Measurements from ENCODE around the gene BANP. TPM values are rescaled to one million over a fixed set of nuclear protein-coding genes. Genes with fewer than 3 reads are reported as not detected.
"Not testable (repeated sequence)": the region's sequence is repeated elsewhere in the genome, so short reads cannot be mapped to it uniquely, and the experiment has no call there.

The BANP gene
- total RNA-seq, 6 experiments from 2014 or later, result 15.6 to 19.0 (median 16.2) TPM

DNA sequence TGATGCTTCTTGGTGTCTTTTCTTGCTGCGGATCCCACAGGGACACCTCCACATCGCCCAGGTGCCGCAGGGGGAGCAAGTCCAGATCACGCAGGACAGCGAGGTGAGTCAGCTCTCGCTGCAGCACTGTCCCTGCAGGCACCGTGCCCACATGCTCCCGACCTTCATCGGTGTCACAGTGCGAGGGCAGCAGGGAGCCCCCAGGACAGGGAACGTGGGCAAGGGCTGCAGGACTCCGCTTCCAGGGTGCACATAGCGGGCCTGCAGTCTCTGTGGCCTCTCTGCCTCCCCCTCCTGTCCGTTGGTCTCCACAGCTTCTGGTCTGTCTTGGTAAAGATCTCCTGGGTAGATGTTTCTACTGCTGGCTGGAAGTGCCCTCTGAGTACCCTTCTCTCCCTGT, 84.1 kb downstream of the BANP start:
- Mint-ChIP-seq H3K36me3 (ENCODE audit: low read depth) (no peaks in the 10 kb centered on the region; the same call in 1 of the 2 replicates), H3K4me1 (ENCODE audit: low read depth) (no peaks in the 10 kb centered on the region), H3K27me3 (ENCODE audit: insufficient read depth) (0 out of 2 replicates have a peak, but pooled peaks cover 1% of the 10 kb centered on the region), H3K27ac (no peak overlapping the region), H3K9me3 (no peaks in the 10 kb centered on the region), H3K4me3 (no peak overlapping the region)
- DNase-seq, result no peak
- TF ChIP-seq, protein P1, sequence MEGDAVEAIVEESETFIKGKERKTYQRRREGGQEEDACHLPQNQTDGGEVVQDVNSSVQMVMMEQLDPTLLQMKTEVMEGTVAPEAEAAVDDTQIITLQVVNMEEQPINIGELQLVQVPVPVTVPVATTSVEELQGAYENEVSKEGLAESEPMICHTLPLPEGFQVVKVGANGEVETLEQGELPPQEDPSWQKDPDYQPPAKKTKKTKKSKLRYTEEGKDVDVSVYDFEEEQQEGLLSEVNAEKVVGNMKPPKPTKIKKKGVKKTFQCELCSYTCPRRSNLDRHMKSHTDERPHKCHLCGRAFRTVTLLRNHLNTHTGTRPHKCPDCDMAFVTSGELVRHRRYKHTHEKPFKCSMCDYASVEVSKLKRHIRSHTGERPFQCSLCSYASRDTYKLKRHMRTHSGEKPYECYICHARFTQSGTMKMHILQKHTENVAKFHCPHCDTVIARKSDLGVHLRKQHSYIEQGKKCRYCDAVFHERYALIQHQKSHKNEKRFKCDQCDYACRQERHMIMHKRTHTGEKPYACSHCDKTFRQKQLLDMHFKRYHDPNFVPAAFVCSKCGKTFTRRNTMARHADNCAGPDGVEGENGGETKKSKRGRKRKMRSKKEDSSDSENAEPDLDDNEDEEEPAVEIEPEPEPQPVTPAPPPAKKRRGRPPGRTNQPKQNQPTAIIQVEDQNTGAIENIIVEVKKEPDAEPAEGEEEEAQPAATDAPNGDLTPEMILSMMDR (IDR thresholded peaks at IDR 0.05), result no peak

DNA sequence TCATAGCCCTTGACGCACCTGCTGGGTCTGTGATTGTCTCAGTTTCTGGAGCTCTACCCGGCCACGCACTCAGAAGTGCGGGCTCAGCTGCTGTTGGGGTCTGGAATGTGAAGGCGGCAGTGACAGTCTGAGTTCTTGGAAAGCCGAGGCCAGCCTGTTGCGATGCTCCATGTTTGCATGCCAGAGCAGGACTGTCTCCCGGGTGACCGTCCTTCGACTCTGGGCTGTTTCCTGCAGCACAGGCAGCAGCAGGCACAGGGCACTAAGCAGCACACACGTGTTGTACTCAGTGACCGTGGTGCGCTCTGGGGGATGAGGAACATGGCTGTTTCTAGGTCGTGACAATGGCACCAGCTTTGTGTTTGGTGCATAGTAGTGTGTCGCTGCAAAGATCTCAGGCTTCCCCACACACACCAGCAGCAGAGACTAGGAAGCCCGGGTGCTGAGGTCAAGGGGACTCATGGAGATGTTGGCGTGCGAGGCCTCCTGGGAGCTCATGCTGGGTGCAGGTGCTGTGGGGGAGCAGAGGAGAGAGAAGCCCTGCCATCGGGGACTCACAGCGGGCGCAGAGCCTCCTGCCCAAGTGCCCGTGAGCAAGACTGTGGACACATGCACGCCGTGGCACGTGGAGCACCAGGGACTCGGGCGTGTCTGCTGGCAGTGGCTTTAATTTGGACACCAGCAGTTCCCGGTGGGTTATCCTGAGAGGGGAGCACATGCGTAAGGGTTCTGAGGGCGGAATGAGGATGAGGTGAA, 84.8 kb downstream of the BANP start:
- H3K27ac Mint-ChIP-seq; H3K27me3 Mint-ChIP-seq (ENCODE audit: insufficient read depth); H3K4me1 Mint-ChIP-seq (ENCODE audit: low read depth); H3K36me3 Mint-ChIP-seq (ENCODE audit: low read depth); H3K4me3 Mint-ChIP-seq; DNase-seq; H3K9me3 Mint-ChIP-seq: not testable (repeated sequence)

DNA sequence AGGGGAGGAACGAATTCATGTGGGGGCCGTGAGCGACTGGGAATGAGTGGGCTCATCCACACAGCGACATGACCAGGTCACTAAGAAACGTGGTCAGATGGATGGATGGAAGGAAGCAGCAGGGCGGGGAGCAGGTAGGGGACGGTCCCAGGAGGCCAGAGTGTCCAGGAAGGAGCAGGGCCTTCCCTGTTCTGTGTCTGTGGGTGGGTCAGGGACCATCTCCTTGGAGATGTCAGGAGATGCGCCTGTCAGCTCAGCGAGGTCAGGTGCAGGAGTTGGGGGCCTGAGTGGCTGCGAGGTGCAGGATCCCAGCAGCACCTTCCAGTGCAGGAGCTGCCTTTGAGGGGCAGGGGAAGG, 85.4 kb downstream of the BANP start:
- not testable (repeated sequence) for H3K9me3 Mint-ChIP-seq; H3K27ac Mint-ChIP-seq; H3K4me3 Mint-ChIP-seq; H3K36me3 Mint-ChIP-seq (ENCODE audit: low read depth); H3K27me3 Mint-ChIP-seq (ENCODE audit: insufficient read depth); DNase-seq; H3K4me1 Mint-ChIP-seq (ENCODE audit: low read depth)

DNA sequence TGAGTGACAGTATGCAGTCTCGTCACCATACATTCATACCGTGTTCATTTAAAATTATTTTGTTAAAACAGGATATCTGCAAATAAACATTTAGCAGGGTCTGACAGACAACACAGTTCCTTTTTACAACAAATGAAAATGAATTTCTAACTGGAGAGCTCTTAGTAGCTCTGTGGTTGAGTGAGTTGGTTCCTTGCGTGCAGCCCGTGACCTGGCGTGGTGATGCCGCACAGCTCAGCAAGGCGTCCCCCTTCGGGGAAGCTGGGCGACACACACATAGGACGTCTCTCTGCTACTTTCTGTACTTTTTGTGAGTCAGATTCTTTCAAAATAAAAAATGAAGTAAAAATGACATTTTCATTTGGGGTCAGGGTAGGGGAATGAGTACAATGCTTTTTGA, 86.1 kb downstream of the BANP start:
- DNase-seq; H3K4me1 Mint-ChIP-seq (ENCODE audit: low read depth); H3K27ac Mint-ChIP-seq; H3K27me3 Mint-ChIP-seq (ENCODE audit: insufficient read depth); H3K9me3 Mint-ChIP-seq; H3K36me3 Mint-ChIP-seq (ENCODE audit: low read depth); H3K4me3 Mint-ChIP-seq: not testable (repeated sequence)

DNA sequence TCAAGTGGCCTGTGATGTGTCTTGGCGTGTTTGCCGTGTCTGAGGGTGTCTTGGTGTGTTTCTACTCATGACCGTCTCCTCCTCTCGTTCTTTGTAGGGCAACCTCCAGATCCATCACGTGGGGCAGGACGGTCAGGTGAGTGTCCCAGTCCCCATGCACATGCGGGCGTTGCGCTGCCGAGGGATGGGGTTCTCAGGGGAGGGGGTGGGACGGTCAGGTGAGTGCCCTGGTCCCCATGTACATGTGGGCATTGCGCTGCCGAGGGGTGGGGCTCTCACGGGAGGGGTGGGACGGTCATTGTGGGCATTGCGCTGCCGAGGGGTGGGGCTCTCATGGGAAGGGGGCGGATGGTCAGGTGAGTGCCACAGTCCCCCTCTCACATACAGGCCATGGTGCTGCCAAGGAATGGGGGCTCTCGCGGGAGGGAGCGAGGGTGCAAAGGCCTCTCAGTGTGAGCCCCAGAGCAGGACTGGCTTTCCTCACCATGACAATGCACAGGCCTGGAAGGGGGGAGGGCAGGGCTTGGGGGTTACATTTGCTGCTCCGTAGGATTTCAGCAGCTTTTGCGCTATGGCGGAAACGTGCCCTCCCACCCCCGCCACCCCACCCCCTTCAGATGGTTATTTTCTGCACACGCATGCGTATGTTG, 86.8 kb downstream of the BANP start:
- not testable (repeated sequence) for H3K27ac Mint-ChIP-seq; H3K4me3 Mint-ChIP-seq; H3K9me3 Mint-ChIP-seq; H3K36me3 Mint-ChIP-seq (ENCODE audit: low read depth); H3K4me1 Mint-ChIP-seq (ENCODE audit: low read depth); H3K27me3 Mint-ChIP-seq (ENCODE audit: insufficient read depth); DNase-seq

DNA sequence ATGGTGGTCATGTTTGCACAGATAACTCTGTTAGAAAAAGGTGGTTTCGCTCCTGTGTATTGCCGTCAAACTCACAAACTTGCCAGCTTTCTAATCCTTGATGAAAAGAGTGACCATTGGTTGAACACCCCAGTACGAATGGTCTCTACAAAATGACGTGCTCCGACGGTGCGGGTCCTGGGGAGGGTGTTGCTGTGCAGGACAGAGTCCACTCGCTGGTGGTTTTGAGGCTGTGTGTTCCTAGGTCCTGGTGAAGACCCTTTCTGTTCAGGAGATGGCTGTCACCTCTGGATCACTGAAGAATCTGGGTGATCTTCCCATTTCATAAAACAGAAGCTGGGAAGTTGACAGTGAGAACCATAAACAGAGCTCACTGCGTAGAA, 87.3 kb downstream of the BANP start:
- not testable (repeated sequence) for H3K36me3 Mint-ChIP-seq (ENCODE audit: low read depth); H3K4me1 Mint-ChIP-seq (ENCODE audit: low read depth); H3K27me3 Mint-ChIP-seq (ENCODE audit: insufficient read depth); DNase-seq; H3K4me3 Mint-ChIP-seq; H3K9me3 Mint-ChIP-seq; H3K27ac Mint-ChIP-seq

DNA sequence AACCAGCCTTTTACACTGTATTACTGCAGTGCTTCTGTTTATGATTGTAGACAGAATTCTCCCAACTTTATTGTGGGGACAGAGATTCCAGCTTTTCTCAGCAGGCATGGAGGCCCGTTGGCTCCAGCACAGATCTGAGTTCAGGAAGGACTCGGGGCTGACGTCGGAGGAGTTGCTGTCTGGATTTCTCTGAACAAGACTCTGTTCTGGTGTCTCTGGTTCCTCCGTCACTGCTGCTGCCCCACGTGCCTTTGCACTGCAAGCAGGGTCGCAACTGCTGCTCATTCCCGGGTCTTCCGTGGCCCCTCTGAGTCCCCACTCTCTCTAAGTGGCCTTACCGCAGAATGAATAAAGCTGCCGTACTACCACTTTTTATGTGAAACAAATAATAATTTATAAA, 88.4 kb downstream of the BANP start:
- Mint-ChIP-seq H3K4me3 (no peak overlapping the region), H3K36me3 (ENCODE audit: low read depth) (no peaks in the 10 kb centered on the region; the same call in 1 of the 2 replicates), H3K27me3 (ENCODE audit: insufficient read depth) (no peaks in the 10 kb centered on the region), H3K27ac (no peak overlapping the region), H3K4me1 (ENCODE audit: low read depth) (no peaks in the 10 kb centered on the region), H3K9me3 (no peaks in the 10 kb centered on the region)
- TF ChIP-seq, protein P1 (IDR thresholded peaks at IDR 0.05), result no peak
- DNase-seq, result no peak

DNA sequence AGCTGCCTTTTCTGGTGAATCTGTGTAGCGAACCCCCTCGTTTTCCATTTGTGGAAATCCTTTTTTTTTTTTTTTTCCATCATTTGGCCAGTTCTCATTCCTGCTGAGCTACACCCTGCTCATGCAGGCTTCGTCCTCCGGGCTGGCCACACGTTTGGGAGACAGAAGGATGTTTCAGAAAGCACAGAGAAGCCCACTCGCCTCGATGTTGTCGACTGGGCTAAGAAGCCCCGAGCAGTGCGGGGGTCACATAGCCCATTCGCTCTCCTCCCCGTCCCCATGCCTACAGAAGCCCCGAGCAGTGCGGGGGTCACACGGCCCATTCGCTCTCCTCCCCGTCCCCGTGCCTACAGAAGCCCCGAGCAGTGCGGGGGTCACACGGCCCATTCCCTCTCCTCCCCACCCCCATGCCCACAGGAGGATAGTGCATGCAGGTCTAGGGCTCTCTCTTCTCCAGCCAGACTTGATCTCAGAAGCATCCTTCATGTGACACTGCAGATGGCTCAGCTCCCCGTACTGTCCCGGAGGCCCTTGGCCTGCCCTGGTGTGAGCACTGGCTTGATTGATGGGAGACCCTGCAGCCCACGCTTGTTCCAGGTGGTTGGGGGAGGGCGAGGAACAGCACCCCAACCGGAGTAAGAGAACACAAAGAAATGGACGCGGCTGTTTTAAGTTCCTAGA, 89.1 kb downstream of the BANP start:
- not testable (repeated sequence) for H3K27me3 Mint-ChIP-seq (ENCODE audit: insufficient read depth); H3K9me3 Mint-ChIP-seq; DNase-seq; H3K4me1 Mint-ChIP-seq (ENCODE audit: low read depth); H3K27ac Mint-ChIP-seq; H3K4me3 Mint-ChIP-seq; H3K36me3 Mint-ChIP-seq (ENCODE audit: low read depth)

DNA sequence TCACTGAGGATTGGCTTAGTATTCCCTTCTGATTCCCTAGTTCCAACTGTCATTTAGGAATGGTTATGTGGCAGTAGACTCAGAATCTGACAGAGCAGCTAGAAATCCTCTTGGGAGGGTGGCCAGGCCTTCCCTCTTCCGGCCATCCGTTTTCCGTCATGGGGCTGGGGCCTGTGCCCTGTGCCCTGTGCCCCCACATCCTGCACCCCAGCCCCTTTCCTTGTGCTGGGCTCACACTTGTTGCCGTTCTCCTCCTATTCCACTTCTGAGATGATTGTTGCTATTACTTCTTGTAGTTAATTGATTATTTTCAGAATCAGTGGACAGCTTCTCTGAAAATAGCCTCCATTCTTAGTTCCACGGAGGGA, 89.6 kb downstream of the BANP start:
- not testable (repeated sequence) for H3K4me3 Mint-ChIP-seq; DNase-seq; H3K9me3 Mint-ChIP-seq; H3K27ac Mint-ChIP-seq; H3K4me1 Mint-ChIP-seq (ENCODE audit: low read depth); H3K36me3 Mint-ChIP-seq (ENCODE audit: low read depth); H3K27me3 Mint-ChIP-seq (ENCODE audit: insufficient read depth)

DNA sequence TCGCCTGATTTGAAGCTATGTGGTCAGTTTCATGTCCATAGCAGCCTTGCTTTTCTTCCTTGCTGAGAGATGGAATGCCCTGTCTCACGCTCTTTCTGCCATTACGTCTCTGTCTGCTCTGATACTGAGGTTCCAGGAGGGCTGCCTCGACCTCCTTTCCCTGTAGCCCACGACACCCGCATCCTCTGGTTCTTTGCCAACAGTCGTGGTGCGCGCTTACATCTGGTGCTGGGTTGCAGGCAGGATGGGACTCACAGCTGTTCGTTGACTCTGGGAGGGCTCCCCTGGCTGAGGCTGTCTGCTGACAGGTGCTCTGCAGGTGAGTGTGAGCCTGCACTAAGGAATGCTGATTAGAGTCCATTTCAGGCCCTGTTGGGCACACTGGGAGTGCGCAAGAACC, 90.3 kb downstream of the BANP start:
- H3K27ac Mint-ChIP-seq; H3K9me3 Mint-ChIP-seq; H3K4me3 Mint-ChIP-seq; H3K4me1 Mint-ChIP-seq (ENCODE audit: low read depth); DNase-seq; H3K36me3 Mint-ChIP-seq (ENCODE audit: low read depth); H3K27me3 Mint-ChIP-seq (ENCODE audit: insufficient read depth): not testable (repeated sequence)

DNA sequence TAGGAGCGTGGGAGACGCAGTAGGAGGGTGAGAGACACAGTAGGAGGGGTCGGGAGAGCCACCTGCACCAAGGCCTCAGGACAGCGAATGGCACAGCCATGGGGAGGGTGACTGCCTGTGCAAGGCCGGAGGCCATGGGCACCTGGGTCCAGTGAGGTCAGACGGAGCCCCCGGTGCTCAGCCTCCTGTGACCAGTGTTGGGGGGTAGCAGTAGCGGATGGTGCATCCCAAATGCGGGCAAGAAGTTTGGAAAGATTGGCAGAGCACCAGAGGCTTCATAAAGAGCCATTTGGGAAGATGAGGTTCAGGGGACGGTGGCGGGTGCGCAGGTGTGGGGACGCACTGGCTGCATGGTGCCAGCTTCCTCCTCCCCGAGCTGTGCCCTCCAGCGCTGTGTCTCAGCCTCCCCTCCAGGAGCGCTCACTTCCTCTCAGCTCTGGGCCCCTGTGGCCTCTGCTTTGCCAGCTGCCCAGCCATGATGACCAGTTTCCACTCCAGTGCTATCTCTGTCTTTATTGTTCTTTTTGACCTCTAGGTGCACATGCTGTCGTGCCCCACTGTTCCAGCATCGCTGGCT, 90.8 kb downstream of the BANP start:
- not testable (repeated sequence) for H3K36me3 Mint-ChIP-seq (ENCODE audit: low read depth); H3K27ac Mint-ChIP-seq; H3K4me3 Mint-ChIP-seq; H3K27me3 Mint-ChIP-seq (ENCODE audit: insufficient read depth); DNase-seq; H3K4me1 Mint-ChIP-seq (ENCODE audit: low read depth); H3K9me3 Mint-ChIP-seq
